HG02642 (cell line): ENCODE measurements around the gene ABCB8.

Source experiments
- ATAC-seq: cut with Tn5 transposase; IDR thresholded peaks from one replicate; pipeline ENCODE4 v1.9.1; 2021; ENCODE audit warnings: mild to moderate bottlenecking; ENCODE audit not compliant: unreplicated experiment, poor library complexity

ABCB8 gene

DNA sequence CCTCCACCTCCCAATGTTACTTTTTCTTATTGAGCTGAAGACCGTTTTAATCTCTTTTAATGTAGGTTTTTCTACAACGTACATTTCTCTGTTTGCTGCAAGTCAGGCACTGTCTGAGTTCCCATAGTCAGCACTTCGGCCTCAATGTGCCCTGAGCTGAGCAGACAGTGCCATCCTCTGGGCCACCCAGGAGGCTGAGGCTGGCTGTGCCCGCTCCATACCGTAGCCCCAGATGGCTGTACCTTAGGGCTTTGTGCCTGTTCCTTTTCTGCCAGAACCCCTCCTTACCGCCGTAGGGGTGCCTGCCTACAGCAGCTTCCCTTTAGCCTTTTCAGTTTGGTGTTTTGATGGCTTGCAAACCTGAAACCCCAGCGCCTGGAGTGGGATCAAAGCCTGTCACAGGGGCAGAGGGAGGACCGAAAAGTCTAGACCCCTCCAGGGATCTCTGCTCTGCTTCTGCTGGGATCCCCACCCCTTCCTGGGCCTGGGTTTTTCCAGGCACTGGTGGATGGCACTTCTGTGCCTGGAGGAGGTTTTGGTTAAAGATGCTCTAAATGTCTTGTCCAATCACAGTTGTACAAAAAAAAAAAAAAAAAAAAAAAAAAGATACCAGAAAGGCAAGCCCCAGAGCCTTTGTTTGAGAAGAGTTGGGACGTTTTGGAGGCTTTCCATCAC, 67.0 kb downstream of the ABCB8 start:
- no peak for ATAC-seq

DNA sequence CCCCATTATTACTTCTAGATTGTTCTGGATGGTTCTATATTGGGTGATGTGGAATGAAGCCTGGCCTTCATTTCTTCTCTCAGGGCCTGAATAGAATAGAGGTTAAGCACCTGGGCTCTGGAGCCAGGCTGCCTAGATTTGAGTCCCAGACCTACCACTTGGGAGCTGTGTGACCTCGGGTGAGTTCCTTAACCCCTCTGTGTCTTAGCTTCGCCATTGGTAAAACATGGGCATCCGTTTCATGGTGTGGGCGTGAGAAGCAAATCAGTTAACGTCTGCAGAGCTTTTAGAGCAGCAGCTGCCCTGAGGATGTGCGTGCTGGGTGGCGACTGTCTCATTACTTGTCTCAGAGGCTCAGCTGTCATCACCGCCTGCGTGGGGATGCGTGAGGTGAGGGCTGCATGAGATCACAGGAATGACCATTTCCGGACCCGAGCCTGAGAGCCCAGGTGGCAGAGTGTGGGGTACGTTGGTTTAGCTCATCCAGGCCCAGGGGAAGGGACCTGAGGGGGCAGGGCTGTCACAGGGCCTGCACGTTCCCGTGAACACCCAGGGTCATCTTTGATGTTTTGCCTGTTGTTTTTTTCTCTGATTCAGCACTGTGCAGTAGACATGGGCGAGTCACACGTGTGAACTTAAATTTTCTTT, 67.7 kb downstream of the ABCB8 start:
- ATAC-seq = no peak
